Measurements from ENCODE around the gene JAKMIP2.

GRCh38 chr5:147538236-147538635, 244.3 kb downstream of the JAKMIP2 start:
- TF ChIP-seq CTCF (IDR thresholded peaks at IDR 0.05) = no peak
- TF ChIP-seq POLR2AphosphoS5 (IDR thresholded peaks at IDR 0.05; ENCODE audit: low read depth, low read length) = no peak
- no peak for TF ChIP-seq REST (IDR thresholded peaks at IDR 0.05; ENCODE audit: insufficient read depth in 1 of 2, low read depth in 2 of 2, low read length in 1 of 2)

Data from Panc1 (cell line).